GM06990 (cell line): ENCODE data around the gene CBX3.

Experiments used
- DNase-seq: peaks from one replicate; pipeline ENCODE4 v3.0.0-alpha.2; 2011; ENCODE audit not compliant: insufficient read length; ENCODE audit errors: extremely low read depth
- H3K27me3 ChIP-seq: replicated peaks from 2 replicates; pipeline ENCODE4 v1.6.0; 2011; ENCODE audit warnings: low read length; ENCODE audit not compliant: control insufficient read depth, insufficient read depth
- H3K36me3 ChIP-seq: 2 replicates; pipeline ENCODE4 v1.5.1; 2011; ENCODE audit warnings: low read length; ENCODE audit not compliant: control insufficient read depth, insufficient read depth
- H3K4me3 ChIP-seq: replicated peaks from 2 replicates; pipeline ENCODE4 v1.5.1; 2011; ENCODE audit warnings: low read depth, mild to moderate bottlenecking, control low read depth, low read length
- TF ChIP-seq, protein P1 (sequence below): IDR thresholded peaks from 2 replicates; pipeline ENCODE4 v1.5.1; 2011; ENCODE audit warnings: low read length, control low read depth, mild to moderate bottlenecking, inconsistent platforms; ENCODE audit not compliant: insufficient read depth, poor library complexity, severe bottlenecking

CBX3 gene

DNA sequence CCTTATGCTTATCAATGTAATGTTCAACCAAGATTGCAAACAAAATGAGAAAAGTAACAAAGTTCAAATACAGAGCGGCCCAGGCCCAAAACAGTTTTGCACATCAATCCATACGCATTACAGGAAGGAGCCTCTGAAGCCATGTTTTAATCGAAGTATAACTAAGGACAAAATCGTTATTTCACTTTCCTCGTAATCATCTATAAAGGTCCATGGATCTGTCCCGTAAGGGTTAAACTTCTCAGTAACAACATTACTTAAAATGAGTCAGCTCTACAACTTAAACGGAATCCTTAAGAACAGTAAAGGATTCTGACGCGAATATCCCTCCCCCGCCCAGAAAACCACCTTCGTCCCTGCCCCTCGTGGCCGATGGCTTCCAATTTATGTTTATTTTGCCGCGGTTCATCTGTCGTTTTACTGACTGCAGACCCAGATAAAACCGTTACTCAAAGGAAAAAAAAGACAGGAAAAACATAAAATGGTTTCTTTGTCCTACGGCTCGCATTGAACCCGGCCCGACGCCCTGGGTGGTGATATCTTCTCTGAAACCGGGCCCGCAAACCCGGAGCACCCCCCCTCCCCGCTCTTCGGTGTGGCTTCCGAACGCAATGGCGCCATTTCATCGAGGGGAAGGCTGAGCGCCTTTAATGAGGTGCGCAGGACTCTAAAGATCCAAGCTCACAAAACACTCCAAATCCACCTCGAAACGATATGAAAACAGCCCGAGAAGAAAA, 2.1 kb upstream of the CBX3 start:
- no peaks in the 10 kb centered on the region for H3K27me3 ChIP-seq
- peak; percentile 62 for DNase-seq
- TF ChIP-seq, protein P1, sequence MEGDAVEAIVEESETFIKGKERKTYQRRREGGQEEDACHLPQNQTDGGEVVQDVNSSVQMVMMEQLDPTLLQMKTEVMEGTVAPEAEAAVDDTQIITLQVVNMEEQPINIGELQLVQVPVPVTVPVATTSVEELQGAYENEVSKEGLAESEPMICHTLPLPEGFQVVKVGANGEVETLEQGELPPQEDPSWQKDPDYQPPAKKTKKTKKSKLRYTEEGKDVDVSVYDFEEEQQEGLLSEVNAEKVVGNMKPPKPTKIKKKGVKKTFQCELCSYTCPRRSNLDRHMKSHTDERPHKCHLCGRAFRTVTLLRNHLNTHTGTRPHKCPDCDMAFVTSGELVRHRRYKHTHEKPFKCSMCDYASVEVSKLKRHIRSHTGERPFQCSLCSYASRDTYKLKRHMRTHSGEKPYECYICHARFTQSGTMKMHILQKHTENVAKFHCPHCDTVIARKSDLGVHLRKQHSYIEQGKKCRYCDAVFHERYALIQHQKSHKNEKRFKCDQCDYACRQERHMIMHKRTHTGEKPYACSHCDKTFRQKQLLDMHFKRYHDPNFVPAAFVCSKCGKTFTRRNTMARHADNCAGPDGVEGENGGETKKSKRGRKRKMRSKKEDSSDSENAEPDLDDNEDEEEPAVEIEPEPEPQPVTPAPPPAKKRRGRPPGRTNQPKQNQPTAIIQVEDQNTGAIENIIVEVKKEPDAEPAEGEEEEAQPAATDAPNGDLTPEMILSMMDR: no peak
- peaks cover 6% of the 10 kb centered on the region for H3K36me3 ChIP-seq
- peak overlapping the region; percentile 94 for H3K4me3 ChIP-seq

- H3K27me3 ChIP-seq: no peaks in the 10 kb centered on the region
- no peak for DNase-seq
- TF ChIP-seq, protein P1: no peak
- H3K36me3 ChIP-seq: peaks cover 4% of the 10 kb centered on the region
- peak overlapping the region; percentile 94 for H3K4me3 ChIP-seq
Observed at GRCh38 chr7:26200038-26200443, 1.5 kb upstream of the CBX3 start.

DNA sequence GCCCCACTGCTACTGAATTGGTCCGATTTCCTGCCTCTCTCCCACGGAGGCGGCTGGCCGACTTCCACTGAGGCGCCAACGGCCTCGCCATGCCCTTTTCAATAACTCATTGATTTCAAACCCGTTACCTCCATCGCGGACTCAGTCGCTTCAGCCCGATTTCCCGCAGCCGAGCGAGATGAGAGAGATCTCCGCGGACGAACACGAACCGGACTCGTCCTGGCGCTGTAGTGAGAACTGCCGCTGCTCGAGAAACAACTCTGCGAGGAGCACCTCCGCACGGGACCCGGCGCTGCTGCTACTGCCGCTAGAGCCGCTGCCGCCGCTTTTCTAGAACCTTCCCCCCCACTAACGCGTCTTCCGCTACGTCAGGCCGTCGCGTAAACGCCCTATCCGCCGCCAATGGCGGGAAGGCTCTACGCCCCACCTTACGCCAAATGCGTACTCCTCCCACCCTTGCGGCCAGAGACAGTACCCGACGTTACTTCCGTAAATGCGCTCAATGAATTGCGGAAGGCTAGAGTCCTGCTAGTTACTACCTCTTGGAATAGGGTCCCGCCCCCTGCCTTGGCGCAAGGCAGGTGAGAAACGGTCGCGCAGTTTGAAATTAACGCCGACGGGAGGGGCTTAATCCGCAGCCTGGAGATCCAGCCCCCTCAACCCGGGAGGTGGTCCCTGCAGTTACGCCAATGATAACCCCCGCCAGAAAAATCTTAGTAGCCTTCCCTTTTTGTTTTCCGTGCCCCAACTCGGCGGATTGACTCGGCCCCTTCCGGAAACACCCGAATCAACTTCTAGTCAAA, 900 bp upstream of the CBX3 start, which contains the start of gene HNRNPA2B1:
Gene HNRNPA2B1, minus strand, starts transcription at position 303 of the 803 bp plus-strand sequence. Its CDS starts 169 bp downstream, at position 134.
- TF ChIP-seq, protein P1: no peak
- peaks cover 2% of the 10 kb centered on the region for H3K36me3 ChIP-seq
- H3K27me3 ChIP-seq: no peaks in the 10 kb centered on the region
- DNase-seq: peak; percentile 95
- peak within 1 kb of the TSS; percentile 95 for H3K4me3 ChIP-seq

- TF ChIP-seq, protein P1: no peak
- no peaks in the 10 kb centered on the region for H3K27me3 ChIP-seq
- peak overlapping the region; percentile 95 for H3K4me3 ChIP-seq
- no peaks in the 10 kb centered on the region; the same call in none of the 2 replicates for H3K36me3 ChIP-seq
- DNase-seq: no peak
Observed at GRCh38 chr7:26202019-26202990, 760 bp downstream of the CBX3 start.

GRCh38 chr7:26203016-26203415, 1.5 kb downstream of the CBX3 start:
- Histone ChIP-seq H3K27me3 (no peaks in the 10 kb centered on the region), H3K36me3 (peaks cover 3% of the 10 kb centered on the region), H3K4me3 (peak overlapping the region; percentile 95)
- no peak for DNase-seq
- TF ChIP-seq, protein P1: no peak
